HEK293T (cell line): ENCODE data around the gene POLK.

Source experiments
- ARNT ChIP-seq: fragments of 450-650 bp; IDR thresholded peaks from 2 replicates; pipeline ENCODE4 v1.6.1; 2017; ENCODE audit warnings: mild to moderate bottlenecking
- BHLHE40 ChIP-seq: fragments of 450-650 bp; IDR thresholded peaks from 2 replicates; pipeline ENCODE4 v1.6.1; 2016; ENCODE audit warnings: mild to moderate bottlenecking, moderate library complexity, borderline replicate concordance
- ELF4 ChIP-seq: fragments of 450-650 bp; IDR thresholded peaks from 2 replicates; pipeline ENCODE4 v1.6.1; 2017; ENCODE audit warnings: antibody characterized with exemption
- FOXK2 ChIP-seq: fragments of 450-650 bp; IDR thresholded peaks from 2 replicates; pipeline ENCODE4 v1.6.1; 2016; ENCODE audit warnings: mild to moderate bottlenecking
- FOXM1 ChIP-seq: fragments of 450-650 bp; IDR thresholded peaks from 2 replicates; pipeline ENCODE4 v1.6.1; 2017; ENCODE audit warnings: mild to moderate bottlenecking, borderline replicate concordance
- HDGF ChIP-seq: fragments of 450-650 bp; IDR thresholded peaks from 2 replicates; pipeline ENCODE4 v1.6.1; 2017; ENCODE audit warnings: antibody characterized with exemption, borderline replicate concordance
- L3MBTL2 ChIP-seq: fragments of 450-650 bp; conservative IDR thresholded peaks from 2 replicates; pipeline ENCODE4 v1.6.1; 2016; ENCODE audit warnings: mild to moderate bottlenecking
- LEF1 ChIP-seq: fragments of 450-650 bp; IDR thresholded peaks from 2 replicates; pipeline ENCODE4 v1.6.1; 2017; ENCODE audit warnings: mild to moderate bottlenecking, borderline replicate concordance
- SP1 ChIP-seq: fragments of 450-650 bp; IDR thresholded peaks from 2 replicates; pipeline ENCODE4 v1.6.1; 2017
- SUZ12 ChIP-seq: fragments of 450-650 bp; IDR thresholded peaks from 2 replicates; pipeline ENCODE4 v1.6.1; 2016; ENCODE audit warnings: mild to moderate bottlenecking
- TARDBP ChIP-seq: fragments of 450-650 bp; IDR thresholded peaks from 2 replicates; pipeline ENCODE4 v1.6.1; 2016
- ZNF384 ChIP-seq: fragments of 450-650 bp; IDR thresholded peaks from 2 replicates; pipeline ENCODE4 v1.6.1; 2016
- TF ChIP-seq, protein P1 (sequence below): fragments of 450-650 bp; IDR thresholded peaks from 2 replicates; pipeline ENCODE4 v1.6.1; 2016

- no peak for TF ChIP-seq TARDBP
- TF ChIP-seq HDGF = no peak
- no peak for TF ChIP-seq L3MBTL2
- TF ChIP-seq ELF4 = no peak
- TF ChIP-seq FOXK2 = no peak
- no peak for TF ChIP-seq BHLHE40
- TF ChIP-seq SUZ12 = no peak
- TF ChIP-seq FOXM1 = no peak
- no peak for TF ChIP-seq SP1
- no peak for TF ChIP-seq LEF1
- TF ChIP-seq, protein P1, sequence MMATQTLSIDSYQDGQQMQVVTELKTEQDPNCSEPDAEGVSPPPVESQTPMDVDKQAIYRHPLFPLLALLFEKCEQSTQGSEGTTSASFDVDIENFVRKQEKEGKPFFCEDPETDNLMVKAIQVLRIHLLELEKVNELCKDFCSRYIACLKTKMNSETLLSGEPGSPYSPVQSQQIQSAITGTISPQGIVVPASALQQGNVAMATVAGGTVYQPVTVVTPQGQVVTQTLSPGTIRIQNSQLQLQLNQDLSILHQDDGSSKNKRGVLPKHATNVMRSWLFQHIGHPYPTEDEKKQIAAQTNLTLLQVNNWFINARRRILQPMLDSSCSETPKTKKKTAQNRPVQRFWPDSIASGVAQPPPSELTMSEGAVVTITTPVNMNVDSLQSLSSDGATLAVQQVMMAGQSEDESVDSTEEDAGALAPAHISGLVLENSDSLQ = no peak
- TF ChIP-seq ARNT = no peak
- no peak for TF ChIP-seq ZNF384
Observed at GRCh38 chr5:75622564-75622963, 110.9 kb downstream of the POLK start.
